ENCODE data around the gene USP49.

The USP49 gene

DNA sequence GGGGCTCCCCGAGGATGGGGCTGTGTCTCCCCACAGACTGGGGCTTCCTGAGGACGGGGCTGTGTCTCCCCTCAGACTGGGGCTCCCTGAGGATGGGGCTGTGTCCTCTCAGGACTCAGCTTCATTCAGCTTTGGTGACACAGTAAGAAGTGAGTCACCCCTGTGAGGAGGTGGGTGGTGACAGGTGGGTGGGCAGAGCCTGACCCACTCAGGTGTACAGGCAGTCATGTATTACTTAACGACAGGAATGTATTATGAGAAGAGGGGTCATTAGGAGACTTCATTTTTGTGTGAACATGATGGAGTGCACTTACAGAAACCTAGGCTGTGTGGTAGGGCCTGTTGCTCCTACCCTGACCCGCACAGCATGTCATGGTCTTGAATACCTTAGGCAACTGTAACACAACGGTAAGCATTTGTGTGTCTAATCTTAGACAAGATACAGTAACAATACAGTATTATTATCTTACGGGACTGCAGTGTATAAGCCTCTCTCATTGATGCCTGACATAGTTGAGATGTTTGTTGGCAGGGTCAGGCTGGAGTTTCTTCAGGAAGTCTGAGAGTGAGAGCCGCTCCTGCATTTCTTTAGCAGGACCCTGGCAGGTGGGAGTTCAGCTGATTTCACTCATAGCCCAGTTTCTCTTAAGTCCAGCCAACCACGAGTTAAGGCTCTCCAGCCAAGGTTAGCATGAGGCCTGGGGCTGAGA, 137.1 kb downstream of the USP49 start:
- no peak overlapping the region for H3K4me3 ChIP-seq (ENCODE audit: low read depth, low read length)
- no peaks in the 10 kb centered on the region for H3K9me3 ChIP-seq (ENCODE audit: control insufficient read depth, insufficient read depth, low read depth, low read length)
- no peak overlapping the region for H3K27ac ChIP-seq (ENCODE audit: extremely low read depth, low read depth, low read length)
- TF ChIP-seq ZFHX2 (tag by site-specific recombination; conservative IDR thresholded peaks at IDR 0.05): peak; percentile 83
- TF ChIP-seq TRIM28 (IDR thresholded peaks at IDR 0.05; ENCODE audit: borderline replicate concordance, low read length): no peak
- no peak for TF ChIP-seq ZNF121 (tag by site-specific recombination; IDR thresholded peaks at IDR 0.05)
- TF ChIP-seq ZNF571 (tag by site-specific recombination; IDR thresholded peaks at IDR 0.05): no peak
- no peak for TF ChIP-seq ZNF404 (tag by site-specific recombination; IDR thresholded peaks at IDR 0.05)
- peak; percentile 86 for TF ChIP-seq EGR2 (tag by site-specific recombination; IDR thresholded peaks at IDR 0.05; ENCODE audit: low read depth)
- TF ChIP-seq ZNF138 (tag by site-specific recombination; IDR thresholded peaks at IDR 0.05; ENCODE audit: borderline replicate concordance): no peak
- no peak for TF ChIP-seq ZNF146 (tag by site-specific recombination; IDR thresholded peaks at IDR 0.05)
- no peak for TF ChIP-seq ZNF558 (tag by site-specific recombination; IDR thresholded peaks at IDR 0.05)
- TF ChIP-seq, protein P1, sequence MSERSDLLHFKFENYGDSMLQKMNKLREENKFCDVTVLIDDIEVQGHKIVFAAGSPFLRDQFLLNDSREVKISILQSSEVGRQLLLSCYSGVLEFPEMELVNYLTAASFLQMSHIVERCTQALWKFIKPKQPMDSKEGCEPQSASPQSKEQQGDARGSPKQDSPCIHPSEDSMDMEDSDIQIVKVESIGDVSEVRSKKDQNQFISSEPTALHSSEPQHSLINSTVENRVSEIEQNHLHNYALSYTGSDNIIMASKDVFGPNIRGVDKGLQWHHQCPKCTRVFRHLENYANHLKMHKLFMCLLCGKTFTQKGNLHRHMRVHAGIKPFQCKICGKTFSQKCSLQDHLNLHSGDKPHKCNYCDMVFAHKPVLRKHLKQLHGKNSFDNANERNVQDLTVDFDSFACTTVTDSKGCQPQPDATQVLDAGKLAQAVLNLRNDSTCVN (tag by site-specific recombination; optimal IDR thresholded peaks at IDR 0.05): no peak
- no peak for TF ChIP-seq SP7 (tag by site-specific recombination; IDR thresholded peaks at IDR 0.05)
- TF ChIP-seq SCRT2 (tag by site-specific recombination; IDR thresholded peaks at IDR 0.05): peak; percentile 75
- no peak for TF ChIP-seq ZNF645 (tag by site-specific recombination; IDR thresholded peaks at IDR 0.05)
- TF ChIP-seq ZNF211 (tag by site-specific recombination; IDR thresholded peaks at IDR 0.05; ENCODE audit: low read depth): no peak
- POLR2A ChIA-PET: no interaction called here
- H3K36me3 ChIP-seq (ENCODE audit: control insufficient read depth in 2 of 2, insufficient read depth in 1 of 2, low read length in 2 of 2): no peaks in the 10 kb centered on the region
- no peaks in the 10 kb centered on the region for H3K4me1 ChIP-seq (ENCODE audit: control insufficient read depth, insufficient read depth, low read length)
- CTCF ChIA-PET: interaction anchor here (0.7 kb wide), 1 partner anchor 163 kb away, joined by 4 read pairs; the partner anchor contains the start of gene MED20

DNA sequence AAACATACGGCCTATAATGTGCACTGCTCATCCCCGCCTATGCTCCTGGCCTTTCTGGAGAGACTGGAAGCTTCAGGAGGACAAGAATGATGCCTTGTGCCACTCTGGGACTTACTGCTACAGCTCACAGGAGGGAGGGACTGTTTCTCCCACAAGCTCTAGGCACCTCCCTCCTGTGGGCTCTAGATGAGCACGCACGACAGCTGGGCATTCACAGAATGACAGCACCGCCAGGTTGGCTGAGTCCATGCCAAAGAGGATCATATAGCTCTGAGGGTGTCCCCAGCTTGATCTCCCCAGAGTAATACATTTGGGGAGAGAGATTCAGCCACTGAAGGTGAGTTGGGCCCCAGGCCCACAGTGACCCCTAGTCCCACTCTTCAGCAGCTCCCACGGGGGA, 137.9 kb downstream of the USP49 start:
- no peaks in the 10 kb centered on the region for H3K4me1 ChIP-seq (ENCODE audit: control insufficient read depth, insufficient read depth, low read length)
- H3K4me3 ChIP-seq (ENCODE audit: low read depth, low read length): no peak overlapping the region
- POLR2A ChIA-PET: no interaction called here
- H3K36me3 ChIP-seq (ENCODE audit: control insufficient read depth in 2 of 2, insufficient read depth in 1 of 2, low read length in 2 of 2): no peaks in the 10 kb centered on the region
- CTCF ChIA-PET: no interaction called here
- H3K9me3 ChIP-seq (ENCODE audit: control insufficient read depth, insufficient read depth, low read depth, low read length): no peaks in the 10 kb centered on the region
- H3K27ac ChIP-seq (ENCODE audit: extremely low read depth, low read depth, low read length): no peak overlapping the region
- TF ChIP-seq, protein P2, sequence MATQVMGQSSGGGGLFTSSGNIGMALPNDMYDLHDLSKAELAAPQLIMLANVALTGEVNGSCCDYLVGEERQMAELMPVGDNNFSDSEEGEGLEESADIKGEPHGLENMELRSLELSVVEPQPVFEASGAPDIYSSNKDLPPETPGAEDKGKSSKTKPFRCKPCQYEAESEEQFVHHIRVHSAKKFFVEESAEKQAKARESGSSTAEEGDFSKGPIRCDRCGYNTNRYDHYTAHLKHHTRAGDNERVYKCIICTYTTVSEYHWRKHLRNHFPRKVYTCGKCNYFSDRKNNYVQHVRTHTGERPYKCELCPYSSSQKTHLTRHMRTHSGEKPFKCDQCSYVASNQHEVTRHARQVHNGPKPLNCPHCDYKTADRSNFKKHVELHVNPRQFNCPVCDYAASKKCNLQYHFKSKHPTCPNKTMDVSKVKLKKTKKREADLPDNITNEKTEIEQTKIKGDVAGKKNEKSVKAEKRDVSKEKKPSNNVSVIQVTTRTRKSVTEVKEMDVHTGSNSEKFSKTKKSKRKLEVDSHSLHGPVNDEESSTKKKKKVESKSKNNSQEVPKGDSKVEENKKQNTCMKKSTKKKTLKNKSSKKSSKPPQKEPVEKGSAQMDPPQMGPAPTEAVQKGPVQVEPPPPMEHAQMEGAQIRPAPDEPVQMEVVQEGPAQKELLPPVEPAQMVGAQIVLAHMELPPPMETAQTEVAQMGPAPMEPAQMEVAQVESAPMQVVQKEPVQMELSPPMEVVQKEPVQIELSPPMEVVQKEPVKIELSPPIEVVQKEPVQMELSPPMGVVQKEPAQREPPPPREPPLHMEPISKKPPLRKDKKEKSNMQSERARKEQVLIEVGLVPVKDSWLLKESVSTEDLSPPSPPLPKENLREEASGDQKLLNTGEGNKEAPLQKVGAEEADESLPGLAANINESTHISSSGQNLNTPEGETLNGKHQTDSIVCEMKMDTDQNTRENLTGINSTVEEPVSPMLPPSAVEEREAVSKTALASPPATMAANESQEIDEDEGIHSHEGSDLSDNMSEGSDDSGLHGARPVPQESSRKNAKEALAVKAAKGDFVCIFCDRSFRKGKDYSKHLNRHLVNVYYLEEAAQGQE (tag by site-specific recombination; IDR thresholded peaks at IDR 0.05): no peak
- TF ChIP-seq ZNF292 (tag by site-specific recombination; IDR thresholded peaks at IDR 0.05; ENCODE audit: borderline replicate concordance, low read depth) (no peak), ZNF16 (tag by site-specific recombination; IDR thresholded peaks at IDR 0.05; ENCODE audit: low read depth) (no peak), BCL6B (tag by site-specific recombination; IDR thresholded peaks at IDR 0.05) (no peak), ZNF121 (tag by site-specific recombination; IDR thresholded peaks at IDR 0.05) (no peak), WT1 (tag by site-specific recombination; IDR thresholded peaks at IDR 0.05) (no peak), EGR2 (tag by site-specific recombination; IDR thresholded peaks at IDR 0.05; ENCODE audit: low read depth) (no peak), ZNF26 (tag by site-specific recombination; IDR thresholded peaks at IDR 0.05) (no peak), ZEB2 (tag by site-specific recombination; IDR thresholded peaks at IDR 0.05) (no peak), GLI4 (tag by site-specific recombination; IDR thresholded peaks at IDR 0.05) (no peak), ZFP69B (tag by site-specific recombination; IDR thresholded peaks at IDR 0.05) (no peak), ZNF23 (tag by site-specific recombination; IDR thresholded peaks at IDR 0.05; ENCODE audit: borderline replicate concordance) (no peak), BCL11B (tag by site-specific recombination; IDR thresholded peaks at IDR 0.05; ENCODE audit: low read depth) (no peak)

All from HEK293 (cell line).